Measurements from ENCODE around the gene HOXB4. TPM values are rescaled to one million over a fixed set of nuclear protein-coding genes. Genes with fewer than 3 reads are reported as not detected.

The HOXB4 gene
- polyA plus RNA-seq, 1 of the 3 experiments (the other 2 are of a cell fraction): 0.03 TPM

DNA sequence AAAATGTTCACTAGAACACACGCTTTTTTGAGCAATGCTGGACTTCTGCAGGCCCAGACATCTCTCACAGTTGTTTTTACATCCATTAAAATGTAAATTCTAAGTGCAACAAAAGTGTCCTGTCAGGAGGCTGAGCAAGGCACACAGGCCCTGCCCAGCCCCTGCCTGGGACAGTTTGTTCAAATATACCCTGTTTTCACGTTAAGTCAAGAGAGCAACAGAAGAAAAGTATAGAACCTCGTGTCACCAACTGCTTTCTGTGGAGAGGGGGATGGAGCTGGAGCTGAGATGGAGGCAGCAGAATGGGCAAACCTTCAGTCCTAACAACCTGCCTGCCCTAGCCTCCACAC is 28.9 kb downstream of the HOXB4 start:
- H3K4me3 ChIP-seq (ENCODE audit: low read depth in 2 of 2, low read length in 1 of 2): no peak overlapping the region
- no peak overlapping the region for H3K27ac ChIP-seq (ENCODE audit: low read depth in 2 of 2, low read length in 1 of 2)
- H3K4me1 ChIP-seq (ENCODE audit: control insufficient read depth in 1 of 2, insufficient read depth in 2 of 2, low read depth in 1 of 2, low read length in 1 of 2): no peaks in the 10 kb centered on the region
- CTCF ChIA-PET: interaction anchor here (1.6 kb wide), 1 partner anchor 92 kb away, joined by 4 read pairs; no protein-coding TSS in a partner anchor
- H3K36me3 ChIP-seq (replicated peaks in 1 of 2; ENCODE audit: control insufficient read depth in 1 of 2, insufficient read depth in 2 of 2, low read length in 1 of 2): no peaks in the 10 kb centered on the region
- no peaks in the 10 kb centered on the region for H3K9me2 ChIP-seq
- no peak overlapping the region for H3K4me2 ChIP-seq
- H3K79me2 ChIP-seq (ENCODE audit: insufficient read depth): no peaks in the 10 kb centered on the region
- H3K9ac ChIP-seq: no peak overlapping the region
- H4K20me1 ChIP-seq (ENCODE audit: insufficient read depth): no peaks in the 10 kb centered on the region; the same call in 1 of the 2 replicates
- peaks cover 4% of the 10 kb centered on the region for H3F3A ChIP-seq (replicated peaks; ENCODE audit: insufficient read depth)
- H3K27me3 ChIP-seq (ENCODE audit: insufficient read depth): peaks cover 95% of the 10 kb centered on the region
- 12% methylated on average over 3 of the region's 3 CpGs for WGBS (ENCODE audit: low lambda C conversion rate)
- POLR2A ChIA-PET: no interaction called here
- no peak for TF ChIP-seq TCF12 (IDR thresholded peaks at IDR 0.05)
- TF ChIP-seq GATA2 (CRISPR knock-in tag; IDR thresholded peaks at IDR 0.05): no peak
- no peak for TF ChIP-seq RCOR1 (IDR thresholded peaks at IDR 0.05; ENCODE audit: low read length)
- TF ChIP-seq, protein P1, sequence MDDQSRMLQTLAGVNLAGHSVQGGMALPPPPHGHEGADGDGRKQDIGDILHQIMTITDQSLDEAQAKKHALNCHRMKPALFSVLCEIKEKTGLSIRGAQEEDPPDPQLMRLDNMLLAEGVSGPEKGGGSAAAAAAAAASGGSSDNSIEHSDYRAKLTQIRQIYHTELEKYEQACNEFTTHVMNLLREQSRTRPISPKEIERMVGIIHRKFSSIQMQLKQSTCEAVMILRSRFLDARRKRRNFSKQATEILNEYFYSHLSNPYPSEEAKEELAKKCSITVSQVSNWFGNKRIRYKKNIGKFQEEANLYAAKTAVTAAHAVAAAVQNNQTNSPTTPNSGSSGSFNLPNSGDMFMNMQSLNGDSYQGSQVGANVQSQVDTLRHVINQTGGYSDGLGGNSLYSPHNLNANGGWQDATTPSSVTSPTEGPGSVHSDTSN (IDR thresholded peaks at IDR 0.05): no peak
- no peak for TF ChIP-seq FOXM1 (IDR thresholded peaks at IDR 0.05; ENCODE audit: low read depth)
- TF ChIP-seq, protein P2, sequence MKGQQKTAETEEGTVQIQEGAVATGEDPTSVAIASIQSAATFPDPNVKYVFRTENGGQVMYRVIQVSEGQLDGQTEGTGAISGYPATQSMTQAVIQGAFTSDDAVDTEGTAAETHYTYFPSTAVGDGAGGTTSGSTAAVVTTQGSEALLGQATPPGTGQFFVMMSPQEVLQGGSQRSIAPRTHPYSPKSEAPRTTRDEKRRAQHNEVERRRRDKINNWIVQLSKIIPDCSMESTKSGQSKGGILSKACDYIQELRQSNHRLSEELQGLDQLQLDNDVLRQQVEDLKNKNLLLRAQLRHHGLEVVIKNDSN (IDR thresholded peaks at IDR 0.05; ENCODE audit: borderline replicate concordance, low read depth): no peak
- TF ChIP-seq POLR2AphosphoS5 (IDR thresholded peaks at IDR 0.05; ENCODE audit: low read depth, low read length): no peak
- DNase-seq: no peak
- H2AFZ ChIP-seq (ENCODE audit: low read depth): no peak overlapping the region
- H3K9me3 ChIP-seq: no peaks in the 10 kb centered on the region

DNA sequence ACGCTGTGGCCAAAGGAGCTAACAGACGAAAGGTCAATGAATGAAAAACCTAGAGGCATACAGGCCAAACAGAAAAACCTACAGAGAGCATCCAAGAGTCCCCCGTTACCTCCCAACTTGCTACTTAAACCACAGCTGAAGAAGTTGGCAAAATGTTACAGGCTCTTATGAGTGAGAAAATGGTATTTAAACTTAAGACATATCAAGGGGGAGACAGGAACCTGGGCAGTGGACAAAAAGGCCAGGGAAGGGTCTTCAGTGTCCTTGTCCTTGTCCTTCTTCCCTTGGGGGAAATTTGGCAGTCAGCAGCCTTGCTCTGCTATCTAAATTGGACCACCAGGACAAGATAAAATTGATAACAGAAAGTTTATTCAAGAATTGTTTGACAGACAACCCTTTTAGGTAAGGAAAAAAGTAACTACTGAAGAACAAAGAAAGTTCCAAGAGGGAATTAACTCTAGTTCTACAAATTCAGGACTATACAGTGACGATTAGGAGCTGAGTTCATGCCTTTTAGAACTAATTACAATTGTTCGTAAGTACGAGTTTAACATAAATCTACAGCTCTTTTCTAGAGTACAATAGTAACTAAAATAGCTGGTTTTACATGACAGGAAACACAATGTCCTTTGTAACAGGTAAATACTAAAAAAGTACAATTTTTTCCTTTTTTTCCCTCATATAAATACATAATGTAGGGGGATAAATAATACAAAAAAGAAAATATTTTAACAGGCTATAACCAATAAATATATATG is 29.4 kb downstream of the HOXB4 start:
- Histone ChIP-seq H3K27ac (ENCODE audit: low read depth in 2 of 2, low read length in 1 of 2) (no peak overlapping the region), H2AFZ (ENCODE audit: low read depth) (no peak overlapping the region), H3K4me2 (no peak overlapping the region), H3K27me3 (ENCODE audit: insufficient read depth) (peaks cover 95% of the 10 kb centered on the region), H3K9me2 (no peaks in the 10 kb centered on the region), H3K9ac (no peak overlapping the region), H3K4me1 (ENCODE audit: control insufficient read depth in 1 of 2, insufficient read depth in 2 of 2, low read depth in 1 of 2, low read length in 1 of 2) (no peaks in the 10 kb centered on the region), H4K20me1 (ENCODE audit: insufficient read depth) (no peaks in the 10 kb centered on the region), H3K9me3 (no peaks in the 10 kb centered on the region), H3K36me3 (replicated peaks in 1 of 2; ENCODE audit: control insufficient read depth in 1 of 2, insufficient read depth in 2 of 2, low read length in 1 of 2) (no peaks in the 10 kb centered on the region), H3F3A (replicated peaks; ENCODE audit: insufficient read depth) (peaks cover 4% of the 10 kb centered on the region), H3K79me2 (ENCODE audit: insufficient read depth) (no peaks in the 10 kb centered on the region), H3K4me3 (ENCODE audit: low read depth in 2 of 2, low read length in 1 of 2) (no peak overlapping the region)
- ChIA-PET CTCF (interaction anchor here (1.6 kb wide), 1 partner anchor 92 kb away, joined by 4 read pairs; no protein-coding TSS in a partner anchor), POLR2A (no interaction called here)
- 27% methylated on average over 6 of the region's 6 CpGs for WGBS (ENCODE audit: low lambda C conversion rate)
- no peak for DNase-seq
- TF ChIP-seq SMC3 (IDR thresholded peaks at IDR 0.05; ENCODE audit: low read depth, low read length) (no peak), TAF1 (IDR thresholded peaks at IDR 0.05; ENCODE audit: borderline replicate concordance, low read depth, low read length) (no peak), MEF2A (IDR thresholded peaks at IDR 0.05; ENCODE audit: borderline replicate concordance, low read depth) (no peak), FOSL2 (IDR thresholded peaks at IDR 0.05; ENCODE audit: borderline replicate concordance, low read depth) (no peak), ELF1 (IDR thresholded peaks at IDR 0.05) (no peak), GABPA (IDR thresholded peaks at IDR 0.05; ENCODE audit: low read depth) (no peak), TEAD4 (IDR thresholded peaks at IDR 0.05; ENCODE audit: borderline replicate concordance, insufficient read depth) (no peak), RCOR1 (IDR thresholded peaks at IDR 0.05; ENCODE audit: low read length) (no peak), FOXJ3 (CRISPR knock-in tag; IDR thresholded peaks at IDR 0.05) (no peak), NRF1 (IDR thresholded peaks at IDR 0.05; ENCODE audit: low read depth, low read length) (no peak), JUND (IDR thresholded peaks at IDR 0.05) (no peak)
- TF ChIP-seq, protein P3, sequence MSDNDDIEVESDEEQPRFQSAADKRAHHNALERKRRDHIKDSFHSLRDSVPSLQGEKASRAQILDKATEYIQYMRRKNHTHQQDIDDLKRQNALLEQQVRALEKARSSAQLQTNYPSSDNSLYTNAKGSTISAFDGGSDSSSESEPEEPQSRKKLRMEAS (IDR thresholded peaks at IDR 0.05; ENCODE audit: low read depth): no peak
- TF ChIP-seq, protein P4, sequence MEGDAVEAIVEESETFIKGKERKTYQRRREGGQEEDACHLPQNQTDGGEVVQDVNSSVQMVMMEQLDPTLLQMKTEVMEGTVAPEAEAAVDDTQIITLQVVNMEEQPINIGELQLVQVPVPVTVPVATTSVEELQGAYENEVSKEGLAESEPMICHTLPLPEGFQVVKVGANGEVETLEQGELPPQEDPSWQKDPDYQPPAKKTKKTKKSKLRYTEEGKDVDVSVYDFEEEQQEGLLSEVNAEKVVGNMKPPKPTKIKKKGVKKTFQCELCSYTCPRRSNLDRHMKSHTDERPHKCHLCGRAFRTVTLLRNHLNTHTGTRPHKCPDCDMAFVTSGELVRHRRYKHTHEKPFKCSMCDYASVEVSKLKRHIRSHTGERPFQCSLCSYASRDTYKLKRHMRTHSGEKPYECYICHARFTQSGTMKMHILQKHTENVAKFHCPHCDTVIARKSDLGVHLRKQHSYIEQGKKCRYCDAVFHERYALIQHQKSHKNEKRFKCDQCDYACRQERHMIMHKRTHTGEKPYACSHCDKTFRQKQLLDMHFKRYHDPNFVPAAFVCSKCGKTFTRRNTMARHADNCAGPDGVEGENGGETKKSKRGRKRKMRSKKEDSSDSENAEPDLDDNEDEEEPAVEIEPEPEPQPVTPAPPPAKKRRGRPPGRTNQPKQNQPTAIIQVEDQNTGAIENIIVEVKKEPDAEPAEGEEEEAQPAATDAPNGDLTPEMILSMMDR (IDR thresholded peaks at IDR 0.05): no peak
- TF ChIP-seq, protein P5, sequence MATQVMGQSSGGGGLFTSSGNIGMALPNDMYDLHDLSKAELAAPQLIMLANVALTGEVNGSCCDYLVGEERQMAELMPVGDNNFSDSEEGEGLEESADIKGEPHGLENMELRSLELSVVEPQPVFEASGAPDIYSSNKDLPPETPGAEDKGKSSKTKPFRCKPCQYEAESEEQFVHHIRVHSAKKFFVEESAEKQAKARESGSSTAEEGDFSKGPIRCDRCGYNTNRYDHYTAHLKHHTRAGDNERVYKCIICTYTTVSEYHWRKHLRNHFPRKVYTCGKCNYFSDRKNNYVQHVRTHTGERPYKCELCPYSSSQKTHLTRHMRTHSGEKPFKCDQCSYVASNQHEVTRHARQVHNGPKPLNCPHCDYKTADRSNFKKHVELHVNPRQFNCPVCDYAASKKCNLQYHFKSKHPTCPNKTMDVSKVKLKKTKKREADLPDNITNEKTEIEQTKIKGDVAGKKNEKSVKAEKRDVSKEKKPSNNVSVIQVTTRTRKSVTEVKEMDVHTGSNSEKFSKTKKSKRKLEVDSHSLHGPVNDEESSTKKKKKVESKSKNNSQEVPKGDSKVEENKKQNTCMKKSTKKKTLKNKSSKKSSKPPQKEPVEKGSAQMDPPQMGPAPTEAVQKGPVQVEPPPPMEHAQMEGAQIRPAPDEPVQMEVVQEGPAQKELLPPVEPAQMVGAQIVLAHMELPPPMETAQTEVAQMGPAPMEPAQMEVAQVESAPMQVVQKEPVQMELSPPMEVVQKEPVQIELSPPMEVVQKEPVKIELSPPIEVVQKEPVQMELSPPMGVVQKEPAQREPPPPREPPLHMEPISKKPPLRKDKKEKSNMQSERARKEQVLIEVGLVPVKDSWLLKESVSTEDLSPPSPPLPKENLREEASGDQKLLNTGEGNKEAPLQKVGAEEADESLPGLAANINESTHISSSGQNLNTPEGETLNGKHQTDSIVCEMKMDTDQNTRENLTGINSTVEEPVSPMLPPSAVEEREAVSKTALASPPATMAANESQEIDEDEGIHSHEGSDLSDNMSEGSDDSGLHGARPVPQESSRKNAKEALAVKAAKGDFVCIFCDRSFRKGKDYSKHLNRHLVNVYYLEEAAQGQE (IDR thresholded peaks at IDR 0.05; ENCODE audit: low read depth, low read length): no peak
- TF ChIP-seq, protein P2 (IDR thresholded peaks at IDR 0.05; ENCODE audit: borderline replicate concordance, low read depth): no peak

Data from SK-N-SH (cell line).